ENCODE data around the gene TEAD3.

- TF ChIP-seq POLR2AphosphoS5 (IDR thresholded peaks at IDR 0.05) (no peak), CTCF (IDR thresholded peaks at IDR 0.05) (no peak)
Measured at GRCh38 chr6:35483062-35483461, 13.8 kb downstream of the TEAD3 start.
